SU-DHL-6 (cell line): ENCODE measurements around the gene SHISA9.

ENCODE experiments used
- H2AFZ ChIP-seq: fragments of 200-600 bp; sonication (generic); 2 replicates; pipeline ENCODE4 v1.6.1; 2014; ENCODE audit warnings: low read depth, mild to moderate bottlenecking, moderate library complexity, mixed read lengths, antibody characterized with exemption, low read length; ENCODE audit not compliant: severe bottlenecking
- H3F3A ChIP-seq: fragments of 200-600 bp; shearing (Covaris generic); 2 replicates; pipeline ENCODE4 v1.6.0; 2016; ENCODE audit warnings: antibody characterized with exemption, mild to moderate bottlenecking; ENCODE audit not compliant: insufficient read depth
- H3K27ac ChIP-seq: fragments of 200-600 bp; sonication (generic); 2 replicates; pipeline ENCODE4 v1.5.1; 2016; ENCODE audit warnings: low read depth, mild to moderate bottlenecking, low read length, moderate library complexity, mixed read lengths
- H3K27me3 ChIP-seq: fragments of 200-600 bp; sonication (generic), shearing (Covaris generic); 2 replicates; pipeline ENCODE4 v1.6.0; 2014; ENCODE audit warnings: mild to moderate bottlenecking, low read length
- H3K36me3 ChIP-seq: fragments of 200-600 bp; sonication (generic); 2 replicates; pipeline ENCODE4 v1.6.1; 2014; ENCODE audit warnings: mild to moderate bottlenecking, low read length, mixed read lengths
- H3K4me2 ChIP-seq: fragments of 300-600, 200-600 bp; shearing (Covaris generic), sonication (generic); 2 replicates; pipeline ENCODE4 v1.6.0; 2014; ENCODE audit warnings: low read length, low read depth, mild to moderate bottlenecking; ENCODE audit not compliant: poor library complexity, severe bottlenecking
- H3K4me3 ChIP-seq: fragments of 200-600 bp; sonication (generic); 2 replicates; pipeline ENCODE4 v1.5.1; 2014; ENCODE audit warnings: antibody characterized with exemption, low read length, mild to moderate bottlenecking, mixed read lengths; ENCODE audit not compliant: insufficient read depth, poor library complexity, severe bottlenecking
- H3K79me2 ChIP-seq: fragments of 200-600 bp; sonication (generic); 2 replicates; pipeline ENCODE4 v1.6.1; 2014; ENCODE audit warnings: mild to moderate bottlenecking, low read length, moderate library complexity; ENCODE audit not compliant: insufficient read depth
- H3K9ac ChIP-seq: fragments of 200-600 bp; sonication (generic); 2 replicates; pipeline ENCODE4 v1.7.0; 2014; ENCODE audit warnings: mild to moderate bottlenecking, low read length
- H3K9me2 ChIP-seq: fragments of 200-600 bp; sonication (generic); replicated peaks from 2 replicates; pipeline ENCODE4 v1.6.1; 2014; ENCODE audit warnings: low read length; ENCODE audit not compliant: insufficient read depth
- H3K9me3 ChIP-seq: fragments of 200-600 bp; sonication (generic); 2 replicates; pipeline ENCODE4 v1.6.1; 2014; ENCODE audit warnings: low read length, mixed read lengths; ENCODE audit not compliant: insufficient read depth
- H4K20me1 ChIP-seq: fragments of 200-600 bp; sonication (generic); 2 replicates; pipeline ENCODE4 v1.6.1; 2014; ENCODE audit warnings: low read depth, mild to moderate bottlenecking, antibody characterized with exemption, low read length, moderate library complexity, mixed read lengths
- EZH2phosphoT487 ChIP-seq: fragments of 200-600 bp; sonication (generic), shearing (Covaris generic); conservative IDR thresholded peaks from 2 replicates; pipeline ENCODE4 v1.6.1; 2018; ENCODE audit warnings: mild to moderate bottlenecking, antibody characterized with exemption, low read length, moderate library complexity, mixed read lengths
- TF ChIP-seq, protein P1 (sequence below): fragments of 200-600 bp; sonication (generic); IDR thresholded peaks from one replicate; pipeline ENCODE4 v1.5.1; 2017; ENCODE audit warnings: antibody characterized with exemption, mild to moderate bottlenecking, low read length, moderate library complexity; ENCODE audit not compliant: insufficient read depth, poor library complexity, severe bottlenecking

SHISA9 gene

DNA sequence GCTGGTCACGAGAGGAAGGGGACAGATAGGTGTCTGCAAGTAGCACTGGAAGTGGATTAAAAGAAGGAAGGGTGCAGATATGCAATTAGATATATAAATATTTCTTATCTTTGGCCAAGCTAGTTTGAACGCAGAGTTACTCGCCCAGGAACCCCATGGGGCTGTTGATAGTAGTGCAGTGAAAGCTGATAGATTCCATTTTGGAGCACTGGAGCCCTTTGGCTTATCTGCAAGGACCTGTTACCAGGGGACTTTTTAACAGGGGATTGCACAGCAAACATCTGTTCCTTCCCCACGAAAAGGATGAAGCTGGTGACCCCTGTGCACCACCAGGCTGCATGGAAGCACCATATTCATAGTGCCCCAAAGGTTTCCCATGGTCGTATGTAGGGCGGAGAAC is 218.7 kb downstream of the SHISA9 start:
- no peak overlapping the region for H3K27ac ChIP-seq
- no peak overlapping the region for H3K4me3 ChIP-seq
- no peak overlapping the region for H2AFZ ChIP-seq
- no peak overlapping the region for H3K9ac ChIP-seq
- no peaks in the 10 kb centered on the region for H3K36me3 ChIP-seq
- H3K79me2 ChIP-seq = no peaks in the 10 kb centered on the region
- H4K20me1 ChIP-seq = no peaks in the 10 kb centered on the region
- H3K9me2 ChIP-seq = no peaks in the 10 kb centered on the region
- H3K9me3 ChIP-seq = no peaks in the 10 kb centered on the region
- no peak overlapping the region for H3K4me2 ChIP-seq
- no peaks in the 10 kb centered on the region for H3K27me3 ChIP-seq
- no peak for TF ChIP-seq EZH2phosphoT487
- TF ChIP-seq, protein P1, sequence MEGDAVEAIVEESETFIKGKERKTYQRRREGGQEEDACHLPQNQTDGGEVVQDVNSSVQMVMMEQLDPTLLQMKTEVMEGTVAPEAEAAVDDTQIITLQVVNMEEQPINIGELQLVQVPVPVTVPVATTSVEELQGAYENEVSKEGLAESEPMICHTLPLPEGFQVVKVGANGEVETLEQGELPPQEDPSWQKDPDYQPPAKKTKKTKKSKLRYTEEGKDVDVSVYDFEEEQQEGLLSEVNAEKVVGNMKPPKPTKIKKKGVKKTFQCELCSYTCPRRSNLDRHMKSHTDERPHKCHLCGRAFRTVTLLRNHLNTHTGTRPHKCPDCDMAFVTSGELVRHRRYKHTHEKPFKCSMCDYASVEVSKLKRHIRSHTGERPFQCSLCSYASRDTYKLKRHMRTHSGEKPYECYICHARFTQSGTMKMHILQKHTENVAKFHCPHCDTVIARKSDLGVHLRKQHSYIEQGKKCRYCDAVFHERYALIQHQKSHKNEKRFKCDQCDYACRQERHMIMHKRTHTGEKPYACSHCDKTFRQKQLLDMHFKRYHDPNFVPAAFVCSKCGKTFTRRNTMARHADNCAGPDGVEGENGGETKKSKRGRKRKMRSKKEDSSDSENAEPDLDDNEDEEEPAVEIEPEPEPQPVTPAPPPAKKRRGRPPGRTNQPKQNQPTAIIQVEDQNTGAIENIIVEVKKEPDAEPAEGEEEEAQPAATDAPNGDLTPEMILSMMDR = no peak
- no peaks in the 10 kb centered on the region for H3F3A ChIP-seq

DNA sequence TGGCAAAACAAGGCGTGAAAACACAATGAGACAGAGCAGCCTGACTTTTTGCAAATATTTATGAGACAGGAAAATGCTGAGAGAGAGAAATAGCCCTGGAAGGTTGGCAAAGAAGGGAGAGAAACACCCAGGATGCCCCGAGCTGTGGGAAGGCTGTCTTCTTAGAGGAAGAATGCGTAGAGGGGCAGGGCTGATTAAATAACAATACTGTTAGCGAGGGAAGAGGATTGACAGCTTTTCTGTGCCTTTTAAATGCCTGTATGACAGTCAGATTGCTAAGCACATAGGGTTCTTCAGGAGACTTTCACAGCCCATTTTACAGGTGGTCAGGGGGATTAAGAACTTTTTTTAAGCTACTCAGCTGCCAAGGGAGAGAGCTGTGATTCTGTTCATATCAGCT is 219.2 kb downstream of the SHISA9 start:
- Histone ChIP-seq H3F3A (no peaks in the 10 kb centered on the region), H3K9me3 (no peaks in the 10 kb centered on the region), H3K9me2 (no peaks in the 10 kb centered on the region), H3K4me2 (no peak overlapping the region), H3K9ac (no peak overlapping the region), H3K4me3 (no peak overlapping the region), H2AFZ (no peak overlapping the region), H3K36me3 (no peaks in the 10 kb centered on the region), H3K27ac (no peak overlapping the region), H4K20me1 (no peaks in the 10 kb centered on the region), H3K27me3 (no peaks in the 10 kb centered on the region), H3K79me2 (no peaks in the 10 kb centered on the region)
- TF ChIP-seq, protein P1 = no peak
- TF ChIP-seq EZH2phosphoT487 = no peak

DNA sequence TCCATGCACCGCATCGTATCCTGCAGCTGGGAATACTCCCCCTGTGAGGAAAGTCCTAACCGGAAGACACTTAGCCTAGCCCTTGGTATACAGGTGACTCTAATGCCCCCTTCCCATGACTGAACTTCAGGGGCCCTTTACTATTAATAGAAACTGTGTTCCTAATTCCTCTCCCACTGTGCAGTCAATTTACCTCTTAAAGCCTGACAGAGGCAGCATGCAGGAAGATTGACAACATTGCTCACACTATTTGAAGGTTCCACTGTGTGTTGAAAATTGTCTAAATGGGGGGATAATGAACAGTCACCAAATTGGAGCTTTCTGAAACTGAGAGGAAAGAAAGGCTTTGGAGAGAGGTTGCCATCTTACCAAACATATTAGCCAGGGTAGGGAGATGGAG is 222.6 kb downstream of the SHISA9 start:
- Histone ChIP-seq H3K79me2 (no peaks in the 10 kb centered on the region), H4K20me1 (no peaks in the 10 kb centered on the region), H3K4me3 (no peak overlapping the region), H3K9me2 (no peaks in the 10 kb centered on the region), H3K27ac (no peak overlapping the region), H3K27me3 (no peaks in the 10 kb centered on the region), H3K4me2 (no peak overlapping the region), H3K9ac (no peak overlapping the region), H3K36me3 (no peaks in the 10 kb centered on the region), H3K9me3 (no peaks in the 10 kb centered on the region), H3F3A (no peaks in the 10 kb centered on the region), H2AFZ (no peak overlapping the region)
- TF ChIP-seq EZH2phosphoT487 = no peak
- TF ChIP-seq, protein P1 = no peak

DNA sequence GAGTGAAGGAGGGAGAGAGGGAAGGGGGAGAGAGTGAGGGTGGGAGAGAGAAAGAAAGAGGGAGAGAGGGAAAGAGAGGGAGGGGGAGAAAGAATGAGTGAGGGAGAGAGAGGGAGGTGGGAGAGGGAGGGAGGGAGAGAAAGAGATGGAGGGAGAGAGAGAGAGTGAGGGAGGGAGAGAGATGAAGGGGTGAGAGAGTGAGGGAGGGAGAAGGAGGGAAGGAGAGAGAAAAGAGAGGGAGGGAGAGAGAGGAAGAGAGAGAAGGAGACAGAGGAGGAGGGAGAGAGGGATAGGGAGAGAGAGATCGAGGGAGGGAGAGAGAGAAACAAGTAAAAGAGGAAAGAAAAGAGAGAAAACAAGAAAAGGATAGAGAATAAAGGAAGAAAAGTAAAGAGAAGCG is 225.7 kb downstream of the SHISA9 start:
- TF ChIP-seq EZH2phosphoT487 = no peak
- TF ChIP-seq, protein P1 = no peak
- no peaks in the 10 kb centered on the region for H3F3A ChIP-seq
- no peaks in the 10 kb centered on the region for H3K9me2 ChIP-seq
- H4K20me1 ChIP-seq = no peaks in the 10 kb centered on the region
- no peak overlapping the region for H3K27ac ChIP-seq
- no peak overlapping the region for H3K9ac ChIP-seq
- H2AFZ ChIP-seq = no peak overlapping the region
- no peak overlapping the region for H3K4me3 ChIP-seq
- H3K9me3 ChIP-seq = no peaks in the 10 kb centered on the region
- H3K79me2 ChIP-seq = no peaks in the 10 kb centered on the region
- no peak overlapping the region for H3K4me2 ChIP-seq
- H3K27me3 ChIP-seq = no peaks in the 10 kb centered on the region
- H3K36me3 ChIP-seq = no peaks in the 10 kb centered on the region
